Suprapubic skin (tissue), 4 donors: ENCODE results near the gene RGMA. TPM values are rescaled to one million over a fixed set of nuclear protein-coding genes. Genes with fewer than 3 reads are reported as not detected.

Experiments
- DNase-seq, 2 donors: peaks; one replicate each; pipeline ENCODE4 v3.0.0-alpha.2; 2019; ENCODE audit warnings: low spot score in 2 of 2
- H3K27ac ChIP-seq: fragments of 200-600 bp; sonication (generic); one replicate; pipeline ENCODE4 v1.5.1; 2019
- H3K27me3 ChIP-seq: fragments of 200-600 bp; sonication (generic); one replicate; pipeline ENCODE4 v1.5.1; 2019
- H3K36me3 ChIP-seq: fragments of 200-600 bp; sonication (generic); one replicate; pipeline ENCODE4 v1.5.1; 2019
- H3K4me1 ChIP-seq: fragments of 200-600 bp; sonication (generic); one replicate; pipeline ENCODE4 v1.5.1; 2019
- H3K4me3 ChIP-seq: fragments of 200-600 bp; sonication (generic); one replicate; pipeline ENCODE4 v1.5.1; 2019; ENCODE audit warnings: mild to moderate bottlenecking
- H3K9me3 ChIP-seq: fragments of 200-600 bp; sonication (generic); one replicate; pipeline ENCODE4 v1.5.1; 2019
- EP300 ChIP-seq: sonication (generic); formaldehyde crosslinking; IDR thresholded peaks from one replicate; pipeline ENCODE4 v1.6.1; 2017; ENCODE audit warnings: antibody characterized with exemption
- POLR2A ChIP-seq, 2 donors: fragments of 450-650 bp; IDR thresholded peaks; one replicate each; pipeline ENCODE4 v1.6.1; 2017; ENCODE audit warnings: antibody characterized with exemption in 2 of 2, mild to moderate bottlenecking in 2 of 2, moderate library complexity in 2 of 2
- POLR2AphosphoS5 ChIP-seq, 3 donors: sonication (generic); formaldehyde crosslinking; IDR thresholded peaks; one replicate each; pipeline ENCODE4 v1.6.1; 2017; ENCODE audit warnings: antibody characterized with exemption in 3 of 3
- WGBS: methylation state at CpG from one replicate; pipeline ENCODE4 v1.1.5; 2018; 5-methylcytosine and 5-hydroxymethylcytosine counted together
- total RNA-seq, 4 donors: library from RNA; depleted of rRNA; stranded (reverse); fragments of >200 nt; gene quantifications; one replicate each; pipeline ENCODE4 v1.1.0, GENCODE V29; 2016
- TF ChIP-seq, protein P1 (sequence below), 2 donors: fragments of 200-600 bp in 1 of 2; fragments of 450-650 bp in 1 of 2; sonication (generic) in 1 of 2; IDR thresholded peaks; one replicate each; pipeline ENCODE4 v1.5.1; 2016 to 2019; ENCODE audit warnings: antibody characterized with exemption in 2 of 2, mild to moderate bottlenecking in 1 of 2, moderate library complexity in 1 of 2

RGMA gene
- total RNA-seq, 4 donors from 2014 or later: 11.1 to 18.7 (median 15.6) TPM

DNA sequence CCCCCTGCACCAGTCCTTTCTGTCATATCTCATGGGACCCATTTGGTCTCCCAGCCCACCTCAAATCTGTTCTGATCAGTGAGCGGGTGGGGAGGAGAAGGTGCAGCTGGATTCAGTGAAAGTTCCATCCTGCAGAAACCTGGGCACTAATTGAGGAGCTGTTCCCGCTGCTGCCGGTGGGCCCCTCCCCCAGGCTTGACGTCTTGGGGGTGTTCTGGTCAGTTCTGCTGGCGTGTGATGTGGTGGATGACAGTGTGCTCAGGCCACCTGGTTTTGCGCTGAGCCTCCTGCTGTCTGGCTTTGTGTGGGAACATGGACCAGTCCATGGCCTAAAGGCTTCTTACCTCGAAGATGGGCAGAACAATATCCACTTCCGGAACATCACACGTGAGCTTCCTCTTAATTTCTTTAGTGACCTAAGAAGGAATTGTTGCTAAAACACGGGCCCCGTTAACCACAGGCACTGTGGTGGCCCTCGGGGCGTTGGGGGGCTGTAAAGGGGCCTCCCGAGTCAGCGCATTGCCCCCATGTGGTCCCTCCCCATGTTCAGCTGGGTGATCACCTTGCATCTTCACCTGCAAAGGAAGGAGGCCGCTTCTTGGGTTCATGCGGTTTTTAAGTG, 59.7 kb downstream of the RGMA start:
- peaks cover 49% of the 10 kb centered on the region for H3K4me1 ChIP-seq
- no peak overlapping the region for H3K4me3 ChIP-seq
- TF ChIP-seq POLR2A (IDR thresholded peaks at IDR 0.05): no peak
- no peak for TF ChIP-seq EP300
- no peaks in the 10 kb centered on the region for H3K9me3 ChIP-seq
- no peaks in the 10 kb centered on the region for H3K27me3 ChIP-seq
- peaks cover 24% of the 10 kb centered on the region for H3K36me3 ChIP-seq
- 52% methylated on average over 14 of the region's 17 CpGs for WGBS
- H3K27ac ChIP-seq: peak overlapping the region; percentile 87
- DNase-seq: peak; percentile 70 to 75

DNA sequence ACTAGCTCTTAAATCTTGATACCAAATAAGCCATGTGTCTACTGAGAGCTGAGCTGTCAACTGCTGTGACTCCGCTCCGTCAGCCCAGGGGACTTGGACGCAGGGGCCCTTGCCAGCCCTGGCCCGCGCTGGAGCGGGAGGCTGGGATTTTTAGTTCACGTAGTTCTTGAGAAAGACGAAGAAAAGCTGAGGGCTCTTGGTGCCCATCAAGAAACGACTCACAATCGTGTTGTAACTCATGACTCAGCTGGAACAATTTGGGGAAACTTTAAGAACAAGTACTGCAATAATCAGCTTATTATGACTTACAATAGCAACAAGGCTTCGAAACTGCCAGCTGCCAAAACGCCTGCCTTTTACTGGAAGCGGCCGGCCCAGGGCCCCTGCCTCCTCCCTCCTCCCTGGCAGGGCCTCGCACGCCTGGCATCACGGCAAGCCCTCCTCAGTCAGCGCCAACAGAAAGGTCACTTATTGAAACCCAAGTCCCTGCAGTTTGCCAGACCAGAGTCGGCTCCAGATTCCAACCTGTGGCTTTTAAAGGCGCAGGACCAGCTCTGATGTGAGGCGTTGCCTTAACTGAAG, 60.3 kb downstream of the RGMA start:
- peak overlapping the region; percentile 87 for H3K27ac ChIP-seq
- no peaks in the 10 kb centered on the region for H3K27me3 ChIP-seq
- H3K4me3 ChIP-seq: no peak overlapping the region
- 15% methylated on average over 14 of the region's 21 CpGs for WGBS
- no peaks in the 10 kb centered on the region for H3K9me3 ChIP-seq
- peaks cover 49% of the 10 kb centered on the region for H3K4me1 ChIP-seq
- H3K36me3 ChIP-seq: peaks cover 30% of the 10 kb centered on the region
- no peak for TF ChIP-seq POLR2A (IDR thresholded peaks at IDR 0.05)
- peak in 2 of 3 donors; percentile 50 to 86 for TF ChIP-seq POLR2AphosphoS5 (IDR thresholded peaks at IDR 0.05)
- peak; percentile 37 for TF ChIP-seq EP300
- DNase-seq: peak; percentile 93 to 94

DNA sequence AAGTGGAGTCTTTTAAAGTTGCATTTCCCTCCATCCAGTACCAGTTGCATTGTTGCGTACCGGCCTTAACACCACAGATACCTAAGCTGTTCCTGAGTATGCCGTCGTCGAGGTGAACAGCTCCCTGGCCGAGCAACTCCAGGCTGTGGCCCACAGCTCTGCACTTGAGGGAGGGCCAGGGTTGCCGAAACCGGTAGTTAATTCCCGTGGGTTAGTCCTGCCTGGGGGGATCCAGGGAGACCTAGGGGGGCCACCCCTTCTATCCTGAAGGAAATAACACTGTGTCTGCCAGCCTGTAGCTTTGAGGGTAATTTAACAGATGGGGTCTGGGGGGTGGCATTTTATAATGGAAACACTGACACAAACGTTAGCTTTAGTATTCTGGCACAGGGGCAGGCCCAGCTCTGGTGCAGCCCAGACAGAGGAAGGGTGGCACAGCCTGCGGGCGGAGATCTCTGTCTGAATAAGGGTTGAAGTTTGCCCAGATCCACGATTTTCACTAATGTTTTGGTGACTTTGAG, 60.8 kb downstream of the RGMA start:
- H3K4me3 ChIP-seq: no peak overlapping the region
- H3K4me1 ChIP-seq: peaks cover 49% of the 10 kb centered on the region
- WGBS: 35% methylated on average over 13 of the region's 13 CpGs
- H3K27ac ChIP-seq: peak overlapping the region; percentile 87
- DNase-seq: peak; percentile 65 to 74
- no peak for TF ChIP-seq POLR2AphosphoS5 (IDR thresholded peaks at IDR 0.05)
- TF ChIP-seq POLR2A (IDR thresholded peaks at IDR 0.05): no peak
- H3K9me3 ChIP-seq: no peaks in the 10 kb centered on the region
- no peaks in the 10 kb centered on the region for H3K27me3 ChIP-seq
- H3K36me3 ChIP-seq: peaks cover 36% of the 10 kb centered on the region

DNA sequence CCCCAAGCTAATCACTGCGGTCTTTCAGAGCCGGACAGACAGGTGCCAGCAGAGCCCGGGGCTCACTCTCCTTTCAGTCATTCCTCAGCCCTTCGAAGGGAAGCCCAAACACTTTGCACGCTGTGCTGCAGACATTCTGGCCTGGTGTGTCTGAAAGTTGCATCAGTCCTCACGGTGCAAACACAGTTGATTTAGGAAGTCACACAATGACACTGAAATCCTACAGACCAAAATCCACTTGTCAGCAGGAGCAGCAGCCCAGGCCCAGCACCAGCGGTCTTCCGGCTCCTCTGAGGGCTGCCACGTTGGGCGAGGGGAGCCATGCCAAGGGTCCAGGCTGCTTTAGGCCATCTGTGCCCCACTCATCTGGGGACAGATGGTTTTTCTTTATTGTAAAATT, 61.6 kb downstream of the RGMA start:
- H3K36me3 ChIP-seq: peaks cover 43% of the 10 kb centered on the region
- peak; percentile 51 to 68 for DNase-seq

DNA sequence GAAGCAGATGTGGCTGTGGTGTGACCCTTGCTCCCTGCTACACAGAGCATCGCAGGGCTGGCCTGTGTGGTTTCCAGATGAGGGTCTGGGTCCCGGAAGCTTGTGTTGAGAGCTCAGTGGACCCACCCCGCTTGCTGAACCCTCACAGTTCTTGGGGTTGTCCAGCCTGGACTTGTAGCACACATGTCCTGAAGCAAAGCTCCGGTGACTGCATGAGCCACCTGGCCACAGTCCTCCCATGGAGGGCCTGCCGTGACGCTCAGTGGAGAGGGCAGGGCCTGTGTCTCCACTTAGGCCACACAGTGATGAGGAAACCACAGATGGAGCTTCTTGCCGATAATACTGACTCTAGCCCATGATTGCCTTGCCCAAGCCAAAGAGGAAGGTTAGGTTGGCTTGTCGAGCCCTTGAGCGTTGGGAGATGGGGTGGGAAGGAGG, 62.6 kb downstream of the RGMA start:
- Histone ChIP-seq H3K9me3 (no peaks in the 10 kb centered on the region), H3K27ac (no peak overlapping the region), H3K36me3 (peaks cover 53% of the 10 kb centered on the region), H3K27me3 (no peaks in the 10 kb centered on the region), H3K4me1 (peaks cover 49% of the 10 kb centered on the region), H3K4me3 (no peak overlapping the region)
- 77% methylated on average over 6 of the region's 9 CpGs for WGBS
- no peak for TF ChIP-seq POLR2AphosphoS5 (IDR thresholded peaks at IDR 0.05)
- TF ChIP-seq, protein P1, sequence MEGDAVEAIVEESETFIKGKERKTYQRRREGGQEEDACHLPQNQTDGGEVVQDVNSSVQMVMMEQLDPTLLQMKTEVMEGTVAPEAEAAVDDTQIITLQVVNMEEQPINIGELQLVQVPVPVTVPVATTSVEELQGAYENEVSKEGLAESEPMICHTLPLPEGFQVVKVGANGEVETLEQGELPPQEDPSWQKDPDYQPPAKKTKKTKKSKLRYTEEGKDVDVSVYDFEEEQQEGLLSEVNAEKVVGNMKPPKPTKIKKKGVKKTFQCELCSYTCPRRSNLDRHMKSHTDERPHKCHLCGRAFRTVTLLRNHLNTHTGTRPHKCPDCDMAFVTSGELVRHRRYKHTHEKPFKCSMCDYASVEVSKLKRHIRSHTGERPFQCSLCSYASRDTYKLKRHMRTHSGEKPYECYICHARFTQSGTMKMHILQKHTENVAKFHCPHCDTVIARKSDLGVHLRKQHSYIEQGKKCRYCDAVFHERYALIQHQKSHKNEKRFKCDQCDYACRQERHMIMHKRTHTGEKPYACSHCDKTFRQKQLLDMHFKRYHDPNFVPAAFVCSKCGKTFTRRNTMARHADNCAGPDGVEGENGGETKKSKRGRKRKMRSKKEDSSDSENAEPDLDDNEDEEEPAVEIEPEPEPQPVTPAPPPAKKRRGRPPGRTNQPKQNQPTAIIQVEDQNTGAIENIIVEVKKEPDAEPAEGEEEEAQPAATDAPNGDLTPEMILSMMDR (IDR thresholded peaks at IDR 0.05): no peak
- no peak for TF ChIP-seq POLR2A (IDR thresholded peaks at IDR 0.05)
- TF ChIP-seq EP300: no peak
- DNase-seq: peak; percentile 56 to 67

More for the DNA sequence above, 61.6 kb downstream of the RGMA start:
- Histone ChIP-seq H3K27me3 (no peaks in the 10 kb centered on the region), H3K27ac (no peak overlapping the region), H3K4me1 (peaks cover 49% of the 10 kb centered on the region), H3K4me3 (no peak overlapping the region), H3K9me3 (no peaks in the 10 kb centered on the region)
- TF ChIP-seq POLR2AphosphoS5 (IDR thresholded peaks at IDR 0.05) (no peak), POLR2A (IDR thresholded peaks at IDR 0.05) (no peak), EP300 (no peak)
- TF ChIP-seq, protein P1 (IDR thresholded peaks at IDR 0.05): no peak
- 75% methylated on average over 7 of the region's 10 CpGs for WGBS

DNA sequence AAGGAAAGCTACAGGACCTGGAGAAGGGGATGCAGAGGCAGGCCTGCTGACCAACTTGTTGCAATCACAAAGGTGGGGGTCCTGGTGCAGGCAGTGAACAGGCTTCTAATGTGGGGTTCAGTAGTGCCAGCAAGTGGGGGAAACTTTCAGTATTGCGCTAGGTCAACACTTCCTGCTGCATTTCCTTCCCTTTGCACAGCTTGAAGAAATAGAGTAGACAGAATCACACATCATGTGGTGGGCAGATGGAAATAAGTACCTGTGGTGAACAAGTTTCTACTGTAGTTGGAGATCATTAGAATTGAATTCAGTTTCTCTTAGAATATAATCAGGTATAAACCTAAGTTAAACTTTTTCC, 63.4 kb downstream of the RGMA start:
- Histone ChIP-seq H3K9me3 (no peaks in the 10 kb centered on the region), H3K4me1 (peaks cover 44% of the 10 kb centered on the region), H3K4me3 (no peak overlapping the region), H3K27ac (no peak overlapping the region), H3K36me3 (peaks cover 61% of the 10 kb centered on the region), H3K27me3 (no peaks in the 10 kb centered on the region)
- TF ChIP-seq, protein P1 (IDR thresholded peaks at IDR 0.05): no peak
- TF ChIP-seq POLR2A (IDR thresholded peaks at IDR 0.05) (no peak), EP300 (no peak), POLR2AphosphoS5 (IDR thresholded peaks at IDR 0.05) (no peak)
- WGBS: 76% methylated on average over 1 of the region's 1 CpG
- peak in 1 of 2 donors; percentile 48 for DNase-seq
